Panc1 (cell line): Measurements from ENCODE around the gene ACOXL. TPM values are rescaled to one million over a fixed set of nuclear protein-coding genes. Genes with fewer than 3 reads are reported as not detected.

ENCODE experiments used
- ATAC-seq: fragments of 200-7000 bp; cut with Tn5 transposase; 2 replicates; pipeline ENCODE4 v1.9.1; 2020; ENCODE audit warnings: mild to moderate bottlenecking, moderate library complexity
- BruUV-seq: library from RNA; stranded (reverse); fragments of 400-500 nt; replicated peaks from 2 replicates; lab custom pipeline; 2021; lab: Mats Ljungman, UMichigan
- CTCF ChIA-PET: fragments of 300-600 bp; sonication (Branson Sonifier 250); formaldehyde crosslinking; loops from one replicate; lab custom pipeline; 2022; ENCODE audit warnings: antibody characterized with exemption; lab: Charles Lee
- POLR2A ChIA-PET: fragments of 300-600 bp; sonication (Branson Sonifier 250); formaldehyde crosslinking; loops from one replicate; lab custom pipeline; 2022; ENCODE audit warnings: antibody characterized with exemption; lab: Charles Lee
- DNase-seq: peaks from one replicate; pipeline ENCODE4 v3.0.0-alpha.2; 2010; ENCODE audit warnings: low read depth, low spot score
- H3K27ac ChIP-seq: 2 replicates; pipeline ENCODE4 v1.5.1; 2011; ENCODE audit warnings: mild to moderate bottlenecking, low read length, inconsistent platforms
- H3K27me3 ChIP-seq: fragments of 200-500 bp; sonication (Bioruptor generic); 2 replicates; pipeline ENCODE4 v1.6.0; 2014; ENCODE audit warnings: low read length, inconsistent platforms; ENCODE audit not compliant: control insufficient read depth, insufficient read depth
- H3K36me3 ChIP-seq: fragments of 200-500 bp; sonication (Bioruptor generic); 2 replicates; pipeline ENCODE4 v1.5.1; 2014; ENCODE audit warnings: inconsistent platforms, mild to moderate bottlenecking, low read length, moderate library complexity; ENCODE audit not compliant: control insufficient read depth, insufficient read depth
- H3K4me1 ChIP-seq: 2 replicates; pipeline ENCODE4 v1.5.1; 2011; ENCODE audit warnings: inconsistent platforms, mild to moderate bottlenecking, low read length, moderate library complexity; ENCODE audit not compliant: control insufficient read depth, insufficient read depth
- H3K4me3 ChIP-seq, 2 experiments: 2 replicates each; pipeline ENCODE4 v1.5.1; 2011 to 2012; ENCODE audit warnings: low read depth in 2 of 2, low read length in 2 of 2, mild to moderate bottlenecking in 2 of 2, inconsistent platforms in 1 of 2, moderate library complexity in 1 of 2
- H3K9me3 ChIP-seq: fragments of 200-500 bp; sonication (Bioruptor generic); 2 replicates; pipeline ENCODE4 v1.5.1; 2014; ENCODE audit warnings: low read depth, mild to moderate bottlenecking, inconsistent platforms, low read length, moderate library complexity; ENCODE audit not compliant: control insufficient read depth, insufficient read depth
- CTCF ChIP-seq: fragments of 450-650 bp; IDR thresholded peaks from 2 replicates; pipeline ENCODE4 v1.5.1; 2017; ENCODE audit warnings: mild to moderate bottlenecking
- POLR2AphosphoS5 ChIP-seq: IDR thresholded peaks from 2 replicates; pipeline ENCODE4 v1.6.1; 2012; ENCODE audit warnings: mild to moderate bottlenecking, low read depth, low read length, moderate library complexity
- REST ChIP-seq, 2 experiments: IDR thresholded peaks; 2 replicates each; pipeline ENCODE4 v1.6.1; 2011 to 2012; ENCODE audit warnings: low read depth in 2 of 2, control low read depth in 1 of 2, low read length in 1 of 2, mild to moderate bottlenecking in 1 of 2, moderate library complexity in 1 of 2; ENCODE audit not compliant: insufficient read depth in 1 of 2
- SIN3A ChIP-seq: IDR thresholded peaks from 2 replicates; pipeline ENCODE4 v1.6.1; 2012; ENCODE audit warnings: low read depth, mild to moderate bottlenecking, low read length, moderate library complexity, borderline replicate concordance; ENCODE audit not compliant: insufficient read depth
- TCF7L2 ChIP-seq: IDR thresholded peaks from 2 replicates; pipeline ENCODE4 v1.6.1; 2011; ENCODE audit warnings: mild to moderate bottlenecking, low read depth, low read length, inconsistent platforms
- in situ Hi-C: cut with HindIII; loops from 2 replicates; pipeline ENCODE4 v1.10.0; 2016; ENCODE audit warnings: low sequenced_read_pairs, low pct_unique_long_range_greater_than_20kb
- intact Hi-C: fragments of 100-400 bp; cut with micrococcal nuclease; formaldehyde crosslinking; loops from one replicate; pipeline ENCODE4 v1.10.0; 2022; ENCODE audit not compliant: unreplicated experiment
- total RNA-seq: library from RNA; stranded (reverse); gene quantifications from one replicate; pipeline ENCODE4 v1.2.1, GENCODE V29; 2021; ENCODE audit not compliant: unreplicated experiment

ACOXL gene
- total RNA-seq, 1 experiment from 2014 or later, result 4.9 TPM

DNA sequence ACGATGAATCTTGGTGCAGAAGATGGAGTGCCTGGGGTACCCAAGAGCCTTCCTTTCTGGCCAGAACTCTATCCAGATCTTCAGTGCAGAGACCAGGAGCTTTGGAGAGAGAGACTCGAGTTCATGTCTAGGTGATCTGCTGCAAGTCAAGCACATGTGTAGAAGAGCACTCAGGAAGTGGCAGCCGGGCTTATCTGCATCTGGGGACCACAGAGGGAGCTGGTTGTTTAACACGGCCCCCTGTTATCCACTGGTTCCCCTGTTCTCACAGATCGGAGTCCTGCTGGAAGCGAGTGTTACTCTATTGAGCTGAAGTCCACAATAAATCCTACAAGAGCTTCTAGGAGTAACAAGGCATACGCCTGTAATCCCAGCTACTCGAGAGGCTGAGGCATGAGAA, 128.3 kb downstream of the ACOXL start:
- in situ Hi-C loops (no loop called here), intact Hi-C loops (no loop called here)
- ChIA-PET POLR2A (no interaction called here), CTCF (no interaction called here)
- Histone ChIP-seq H3K27me3 (peaks cover 11% of the 10 kb centered on the region; the same call in 1 of the 2 replicates), H3K4me1 (0 out of 2 replicates have a peak, but pooled peaks cover 2% of the 10 kb centered on the region), H3K27ac (no peak overlapping the region), H3K9me3 (no peaks in the 10 kb centered on the region), H3K36me3 (no peaks in the 10 kb centered on the region), H3K4me3 (no peak overlapping the region)
- TF ChIP-seq SIN3A, result no peak
- ATAC-seq (no peak), DNase-seq (no peak)
- no TSS peak for BruUV-seq

DNA sequence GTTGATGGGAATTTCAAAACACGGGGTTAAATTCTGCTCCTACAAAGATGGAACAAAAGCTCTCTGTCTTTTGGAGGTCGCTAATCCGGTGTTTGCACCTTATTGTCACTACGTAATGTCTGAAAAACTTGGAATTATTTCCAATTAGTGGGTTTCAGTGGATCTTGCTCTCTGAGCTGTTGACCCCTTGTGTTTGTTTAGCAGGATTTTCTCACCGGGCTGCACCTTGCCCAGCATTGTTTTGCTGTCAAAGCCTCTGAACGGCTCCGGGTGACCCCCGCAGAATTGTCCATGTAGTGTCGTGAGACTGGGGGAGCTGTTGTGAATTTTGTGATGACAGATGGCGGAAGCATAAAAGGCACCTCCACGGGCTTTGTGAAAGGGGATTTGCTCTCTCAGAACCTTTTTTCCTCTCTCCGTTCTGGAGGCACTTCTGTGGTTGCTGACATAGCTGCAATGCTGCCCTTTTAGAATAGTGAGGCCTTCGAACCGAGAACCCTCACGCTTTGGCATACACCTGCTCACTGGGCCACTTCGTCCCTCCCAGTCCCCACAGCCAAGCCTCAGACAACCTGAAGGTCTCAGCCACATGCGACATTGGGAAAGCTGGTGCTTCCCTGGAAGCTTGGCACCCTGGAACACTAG, 129.4 kb downstream of the ACOXL start:
- H3K9me3 ChIP-seq, result no peaks in the 10 kb centered on the region
- CTCF ChIA-PET, result no interaction called here
- DNase-seq (no peak), ATAC-seq (no peak)
- TF ChIP-seq TCF7L2, result no peak
- no peak for TF ChIP-seq POLR2AphosphoS5
- no peak for TF ChIP-seq CTCF
- no peak for TF ChIP-seq REST (IDR thresholded peaks at IDR 0.05; ENCODE audit: insufficient read depth in 1 of 2, low read depth in 2 of 2, low read length in 1 of 2)
- no peak for TF ChIP-seq SIN3A
- peaks cover 12% of the 10 kb centered on the region; the same call in 1 of the 2 replicates for H3K27me3 ChIP-seq
- no peak overlapping the region for H3K27ac ChIP-seq
- H3K4me1 ChIP-seq, result 0 out of 2 replicates have a peak, but pooled peaks cover 2% of the 10 kb centered on the region
- no TSS peak for BruUV-seq
- intact Hi-C loops, result no loop called here
- no peak overlapping the region for H3K4me3 ChIP-seq
- in situ Hi-C loops, result no loop called here
- POLR2A ChIA-PET, result no interaction called here
- H3K36me3 ChIP-seq, result no peaks in the 10 kb centered on the region

DNA sequence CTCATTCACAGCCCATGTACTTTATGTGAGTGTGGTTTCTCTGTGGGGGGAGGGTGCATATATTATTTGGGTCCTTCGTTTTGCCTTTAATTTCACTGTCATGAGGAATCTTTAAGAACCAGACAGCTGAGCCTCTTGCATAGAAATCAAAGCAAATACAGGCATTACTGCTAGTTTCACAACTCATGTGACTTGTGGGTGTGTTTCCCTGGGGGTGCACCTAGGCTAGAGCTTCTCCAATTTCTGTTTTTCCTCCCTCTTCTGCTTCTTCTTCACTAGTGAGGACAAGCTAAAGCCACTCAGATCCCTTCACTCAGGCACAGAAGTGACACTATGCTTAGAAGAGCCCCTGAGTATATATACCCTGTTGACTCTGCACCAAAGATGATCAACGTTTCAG, 131.4 kb downstream of the ACOXL start:
- no peak overlapping the region for H3K4me3 ChIP-seq
- ATAC-seq (no peak), DNase-seq (no peak)
- intact Hi-C loops (no loop called here), in situ Hi-C loops (no loop called here)
- POLR2A ChIA-PET, result no interaction called here
- CTCF ChIA-PET, result no interaction called here
- H3K4me1 ChIP-seq, result 0 out of 2 replicates have a peak, but pooled peaks cover 2% of the 10 kb centered on the region
- TF ChIP-seq REST (IDR thresholded peaks at IDR 0.05; ENCODE audit: insufficient read depth in 1 of 2, low read depth in 2 of 2, low read length in 1 of 2), result no peak
- TF ChIP-seq CTCF, result no peak
- TF ChIP-seq TCF7L2, result no peak
- no peak for TF ChIP-seq SIN3A
- no peaks in the 10 kb centered on the region for H3K36me3 ChIP-seq
- H3K27me3 ChIP-seq, result peaks cover 6% of the 10 kb centered on the region; the same call in 1 of the 2 replicates
- BruUV-seq, result no TSS peak
- H3K9me3 ChIP-seq, result no peaks in the 10 kb centered on the region
- no peak overlapping the region for H3K27ac ChIP-seq
